GM19023 (cell line): ENCODE measurements around the gene PLEKHS1.
"Not testable (repeated sequence)": the region's sequence is repeated elsewhere in the genome, so short reads cannot be mapped to it uniquely, and the experiment has no call there.

Source experiments
- ATAC-seq: cut with Tn5 transposase; IDR thresholded peaks from one replicate; pipeline ENCODE4 v1.9.1; 2021; ENCODE audit warnings: mild to moderate bottlenecking, moderate library complexity; ENCODE audit not compliant: unreplicated experiment

Gene PLEKHS1

DNA sequence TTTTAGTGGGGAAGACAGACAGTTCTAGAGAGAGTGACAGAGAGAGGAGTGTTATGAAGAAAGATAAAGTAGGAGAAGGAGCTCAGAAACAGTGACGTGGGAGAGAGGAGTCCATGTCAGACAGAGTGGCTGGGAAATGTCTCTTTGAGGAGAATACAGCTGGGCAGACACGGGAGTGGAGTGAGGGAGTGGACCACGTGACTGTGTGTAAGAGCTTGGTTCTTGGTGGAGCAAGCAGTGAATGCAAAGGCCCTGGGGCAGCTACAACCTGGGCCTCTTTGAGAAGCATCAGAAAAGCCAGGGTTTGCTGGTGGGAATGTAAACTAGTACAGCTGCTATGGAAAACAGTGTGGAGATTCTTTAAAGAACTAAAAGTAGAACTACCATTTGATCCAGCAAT, 11.9 kb upstream of the PLEKHS1 start:
- no peak for ATAC-seq

DNA sequence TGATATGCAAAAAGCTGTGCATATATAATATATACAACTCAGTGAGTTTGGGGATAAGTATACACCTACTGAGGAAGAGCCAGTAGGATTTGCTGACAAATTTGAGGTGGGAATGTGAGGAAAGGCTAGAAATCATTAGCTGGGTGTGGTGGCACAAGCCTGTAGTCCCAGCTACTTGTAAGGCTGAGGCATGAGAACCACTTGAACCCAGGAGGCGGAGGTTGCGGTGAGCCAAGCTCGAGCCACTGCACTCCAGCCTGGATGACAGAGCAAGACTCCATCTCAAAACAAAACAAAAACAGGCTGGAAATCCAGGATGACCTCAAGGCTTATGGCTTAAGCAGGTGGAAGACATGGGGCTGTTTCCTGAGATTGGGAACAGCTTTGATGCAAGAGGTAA, 10.6 kb upstream of the PLEKHS1 start:
- ATAC-seq, result no peak

DNA sequence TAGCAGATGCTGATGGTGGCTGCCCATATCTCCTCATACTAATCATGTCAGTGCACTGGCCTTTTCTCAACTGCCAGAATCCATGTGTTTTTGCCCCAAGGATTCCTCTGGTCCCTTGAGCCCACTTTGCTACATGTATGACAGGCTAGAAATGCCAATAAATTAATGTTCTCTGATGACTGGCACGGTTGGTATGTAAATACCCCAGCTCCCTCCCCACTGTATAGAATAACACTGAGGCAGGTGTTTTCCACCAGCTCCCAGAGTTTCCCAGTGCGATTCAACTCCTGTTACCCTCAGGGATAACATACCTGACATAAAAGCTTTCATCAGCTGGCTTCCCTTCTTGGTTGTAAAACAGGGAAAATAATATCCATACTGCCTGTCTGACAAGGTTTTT, 9.0 kb upstream of the PLEKHS1 start:
- no peak for ATAC-seq

DNA sequence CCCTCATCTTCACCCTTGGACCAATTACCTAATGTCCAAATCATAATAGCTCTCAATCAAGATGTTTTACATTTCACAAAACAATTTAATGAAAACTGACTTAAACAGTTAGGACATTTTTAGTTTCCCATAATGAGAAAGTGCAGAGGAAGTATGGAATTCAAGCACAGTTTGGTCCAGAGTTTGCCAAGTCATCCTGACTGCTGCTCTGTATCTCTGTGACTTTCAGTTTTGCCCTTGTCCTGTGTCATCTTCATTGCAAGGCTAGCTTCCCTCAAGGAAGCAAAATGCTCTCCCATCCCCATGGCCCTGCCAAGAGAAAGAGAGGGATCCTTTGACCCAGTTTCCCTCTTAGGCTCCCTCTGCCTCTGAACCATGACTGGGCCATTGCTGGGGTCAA, 7.9 kb upstream of the PLEKHS1 start:
- no peak for ATAC-seq

DNA sequence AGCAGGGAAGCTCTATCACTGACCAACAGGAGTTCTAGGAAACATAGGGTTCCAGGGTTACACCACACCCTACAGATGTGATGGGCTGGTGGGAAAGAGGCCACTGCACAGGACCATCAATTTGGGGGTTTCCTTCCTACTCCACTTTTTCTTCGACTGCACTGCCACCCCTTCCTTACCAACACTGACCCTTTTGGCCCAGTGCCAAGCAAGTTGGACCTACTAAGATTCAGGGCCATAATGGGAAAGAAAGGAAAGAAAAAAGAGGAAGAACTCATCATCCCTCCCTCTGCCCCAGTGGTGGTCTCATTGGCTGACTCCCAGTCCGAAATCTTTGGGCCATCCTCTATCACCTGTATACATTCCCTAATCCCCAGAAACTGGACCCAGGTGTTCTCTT, 6.1 kb upstream of the PLEKHS1 start:
- ATAC-seq, result no peak

DNA sequence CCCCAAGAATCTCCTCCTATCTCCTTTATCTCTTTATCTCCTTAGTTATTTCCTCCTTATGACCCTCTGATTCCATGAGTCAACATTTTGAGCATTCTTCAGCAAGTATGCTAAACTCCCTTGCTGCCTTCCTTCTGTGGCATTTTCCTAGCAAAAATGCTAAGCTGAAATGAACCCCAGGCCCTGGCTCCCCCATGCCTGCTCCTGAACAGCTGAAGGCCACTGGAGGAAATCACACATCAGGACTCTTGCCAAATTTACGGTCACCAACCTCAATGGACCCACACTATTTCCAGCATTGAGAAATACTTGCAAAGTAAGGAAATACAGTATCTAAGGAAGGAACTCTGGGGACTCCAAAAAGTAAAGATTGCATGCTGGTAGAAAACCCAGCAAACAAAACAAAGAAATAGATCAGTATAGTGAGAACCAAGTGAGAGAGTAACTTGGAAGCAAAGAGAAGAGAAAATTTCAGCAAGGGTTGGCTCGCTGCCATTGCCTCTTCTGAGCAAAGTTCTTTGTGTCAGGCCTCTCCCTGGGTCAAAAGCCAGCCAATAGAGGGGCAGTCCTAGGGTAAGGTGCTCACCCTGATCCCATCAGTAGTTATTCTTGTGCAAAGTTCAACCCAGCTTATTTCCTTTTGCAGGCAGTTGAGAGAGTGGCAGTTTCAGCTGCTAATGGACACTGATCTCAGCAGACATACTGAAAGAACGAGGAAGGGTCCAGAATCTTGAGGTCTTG, 5.1 kb upstream of the PLEKHS1 start:
- ATAC-seq, result no peak

DNA sequence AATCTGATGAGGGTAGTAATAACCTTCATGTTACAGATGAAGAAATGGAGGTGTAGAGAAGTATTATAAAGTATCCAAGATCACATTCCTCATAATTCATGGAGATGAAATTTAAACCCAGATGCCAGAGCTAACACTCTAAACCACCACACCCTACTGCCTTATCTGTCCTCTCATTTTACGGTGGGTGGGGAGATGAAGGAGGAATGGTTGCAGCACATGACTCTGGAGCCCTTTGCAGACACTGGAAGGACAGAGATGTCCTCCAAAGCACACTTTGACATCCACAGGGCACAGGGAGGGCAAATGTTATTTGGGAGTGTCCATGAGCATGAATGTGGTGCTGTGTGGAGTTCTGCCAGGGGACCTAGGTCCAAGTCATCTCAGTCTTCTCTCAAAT, 1.1 kb downstream of the PLEKHS1 start:
- no peak for ATAC-seq

DNA sequence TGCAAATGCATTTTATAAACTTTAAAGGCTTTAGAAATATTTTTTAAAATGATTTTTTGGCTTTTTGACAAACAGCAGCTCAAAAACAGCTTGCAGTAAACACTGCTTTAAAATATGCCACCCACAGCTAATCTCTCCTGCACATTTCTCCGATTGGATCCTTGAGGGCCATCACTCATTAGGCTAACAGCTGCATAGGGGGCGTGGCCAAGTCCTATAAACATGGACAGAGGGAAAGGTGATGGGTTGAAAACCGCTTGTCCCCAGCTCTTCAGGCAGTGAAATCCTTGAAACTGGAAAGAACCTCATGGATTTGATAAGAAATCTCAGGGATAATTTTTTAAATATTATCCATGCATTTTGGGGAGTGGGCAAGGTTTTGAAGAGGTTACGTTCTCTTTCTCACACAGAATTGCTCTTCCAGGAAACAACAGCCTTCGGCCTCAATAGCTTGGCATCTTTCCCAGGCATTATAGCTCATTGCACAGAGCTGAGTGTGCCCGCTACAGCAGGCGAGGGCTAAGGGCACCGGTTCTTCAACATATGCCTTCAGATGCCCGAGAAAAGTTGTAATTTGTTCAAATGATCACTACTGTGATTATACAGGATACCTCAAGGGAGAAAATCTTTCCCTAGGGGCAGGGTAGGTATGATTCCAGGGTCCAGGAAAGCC, 1.7 kb downstream of the PLEKHS1 start:
- ATAC-seq, result no peak

DNA sequence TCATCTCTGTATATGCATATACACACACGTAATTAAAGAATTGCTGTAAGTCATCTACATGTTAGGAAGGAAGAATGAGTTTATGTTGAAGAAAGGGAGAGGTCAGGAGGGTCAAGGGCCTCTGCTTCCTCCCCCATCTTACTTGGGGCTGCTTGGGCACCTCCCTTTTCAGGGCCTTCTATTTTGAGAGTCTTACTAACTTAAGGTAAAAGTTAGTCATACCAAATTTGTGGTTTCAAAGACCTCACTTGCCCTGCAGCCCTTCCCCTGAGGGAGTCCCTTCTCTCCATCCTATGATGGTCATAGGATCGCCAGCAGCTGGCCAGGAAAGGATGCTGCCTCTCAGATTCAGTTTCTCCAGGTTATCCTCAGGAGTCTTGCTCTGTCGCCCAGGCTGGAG, 2.6 kb downstream of the PLEKHS1 start:
- ATAC-seq, result no peak

DNA sequence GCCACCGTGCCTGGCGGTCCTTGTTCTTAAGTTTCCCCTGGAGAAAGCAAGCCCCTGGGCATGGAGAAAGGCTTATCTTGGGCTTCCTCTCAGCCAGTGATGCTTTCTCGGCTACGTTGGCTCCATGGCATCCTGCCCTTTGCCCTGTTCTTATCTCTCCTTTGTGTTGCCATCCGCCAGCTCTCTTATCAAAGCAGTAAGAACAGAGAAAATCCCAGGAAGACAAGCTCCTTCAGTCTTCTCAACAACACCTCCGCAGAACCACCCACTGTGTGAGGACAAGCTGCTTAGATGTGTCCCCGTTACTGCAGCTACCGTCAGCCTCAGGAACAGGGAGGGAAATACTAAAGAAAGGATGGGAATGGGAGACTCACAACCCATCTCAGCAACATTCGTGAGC, 3.3 kb downstream of the PLEKHS1 start:
- ATAC-seq, result no peak

DNA sequence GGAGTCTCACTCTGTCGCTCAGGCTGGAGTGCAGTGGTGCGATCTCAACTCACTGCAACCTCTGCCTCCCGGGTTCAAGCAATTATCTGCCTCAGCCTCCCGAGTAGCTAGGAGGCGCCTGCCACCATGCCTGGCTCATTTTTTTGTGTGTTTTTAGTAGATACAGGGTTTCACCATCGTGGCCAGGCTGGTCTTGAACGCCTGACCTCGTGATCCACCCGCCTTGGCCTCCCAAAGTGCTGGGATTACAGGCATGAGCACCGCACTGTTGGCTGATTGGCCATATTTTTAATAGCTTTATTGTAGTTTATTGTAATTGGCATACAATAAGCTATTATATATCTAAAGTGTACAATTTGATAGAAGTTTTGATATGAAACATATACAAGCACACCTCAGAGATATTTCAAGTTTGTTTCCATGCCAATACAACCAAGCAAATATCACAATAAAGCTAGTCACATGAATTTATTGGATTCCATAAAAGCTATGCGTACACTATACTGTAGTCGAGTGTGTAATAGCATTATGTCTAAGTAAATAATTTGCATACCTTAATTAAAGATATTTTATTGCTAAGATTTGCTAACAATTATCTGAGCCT, 5.6 kb downstream of the PLEKHS1 start:
- ATAC-seq, result no peak

DNA sequence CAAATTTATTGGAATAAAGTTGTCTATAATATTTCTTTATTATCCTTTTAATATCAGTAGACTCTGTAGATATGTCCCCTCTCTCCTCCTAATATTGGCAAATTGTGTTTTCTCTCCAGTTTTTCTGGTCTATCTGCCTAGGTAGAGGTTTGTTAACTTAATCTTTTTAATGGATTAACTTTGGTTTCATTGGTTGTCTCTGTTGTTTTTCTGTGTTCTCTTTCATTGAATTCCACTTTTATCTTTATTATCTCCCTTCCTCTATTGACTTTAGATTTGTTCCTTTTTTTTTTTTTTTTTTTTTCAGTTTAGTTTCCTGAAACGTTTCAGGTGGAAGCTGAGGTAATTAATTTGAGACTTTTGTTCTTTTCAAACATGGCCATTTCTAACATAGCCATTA, 10.6 kb downstream of the PLEKHS1 start:
- no peak for ATAC-seq

DNA sequence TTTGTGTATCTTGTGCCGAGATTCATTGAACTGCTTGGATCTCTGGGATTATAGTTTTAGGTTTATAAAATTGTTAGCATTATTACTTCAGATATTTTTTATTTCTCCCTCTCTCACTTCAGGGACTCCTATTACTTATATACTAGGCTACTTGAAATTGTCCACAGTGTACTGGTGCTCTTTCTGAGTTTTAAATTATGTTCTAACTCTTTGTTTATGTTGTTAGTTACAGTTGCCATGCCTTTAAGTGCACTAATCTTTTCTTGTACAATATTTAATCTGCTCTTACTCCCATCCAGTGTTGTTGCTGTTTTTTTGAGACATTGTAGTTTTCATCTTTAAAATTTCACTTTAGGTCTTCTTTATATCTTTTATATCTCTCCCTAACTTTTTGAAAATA, 13.1 kb downstream of the PLEKHS1 start:
- no peak for ATAC-seq

DNA sequence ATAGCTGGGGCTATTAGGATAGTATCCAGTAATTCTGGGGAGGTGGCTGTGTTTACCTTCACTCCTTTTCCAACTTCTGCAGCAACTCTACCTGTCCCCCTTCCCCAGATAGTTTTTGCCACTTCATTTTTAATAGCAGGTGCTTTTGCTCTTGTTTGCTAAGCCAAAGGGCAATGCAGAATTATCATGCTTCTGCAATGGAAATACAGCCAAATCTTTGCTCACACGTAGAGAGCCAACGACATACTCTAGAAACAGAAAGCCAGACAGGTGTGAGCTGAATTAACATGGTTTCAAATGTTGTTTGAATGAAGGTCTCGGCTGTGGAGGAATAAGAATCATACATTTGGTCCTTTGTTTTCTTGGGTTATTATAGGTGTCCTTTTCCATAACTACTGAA, 14.4 kb downstream of the PLEKHS1 start:
- ATAC-seq, result no peak

DNA sequence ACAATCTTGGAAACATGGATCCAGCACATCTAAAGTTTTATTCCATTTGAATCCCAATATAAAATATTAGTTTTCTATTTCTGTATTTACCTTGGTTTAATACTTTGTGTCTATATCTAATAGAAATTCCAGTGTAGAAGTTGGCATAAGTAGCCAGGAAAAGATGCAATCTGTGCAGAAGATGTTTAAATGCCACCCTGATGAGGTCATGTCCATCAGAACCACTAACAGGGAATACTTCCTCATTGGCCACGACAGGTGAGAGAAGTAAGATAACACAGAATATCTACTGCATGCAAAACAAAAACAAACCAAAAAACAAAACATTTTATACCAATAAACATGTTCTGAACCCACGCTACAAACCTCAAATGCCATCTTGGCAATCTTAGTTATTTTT, 15.7 kb downstream of the PLEKHS1 start:
- no peak for ATAC-seq

DNA sequence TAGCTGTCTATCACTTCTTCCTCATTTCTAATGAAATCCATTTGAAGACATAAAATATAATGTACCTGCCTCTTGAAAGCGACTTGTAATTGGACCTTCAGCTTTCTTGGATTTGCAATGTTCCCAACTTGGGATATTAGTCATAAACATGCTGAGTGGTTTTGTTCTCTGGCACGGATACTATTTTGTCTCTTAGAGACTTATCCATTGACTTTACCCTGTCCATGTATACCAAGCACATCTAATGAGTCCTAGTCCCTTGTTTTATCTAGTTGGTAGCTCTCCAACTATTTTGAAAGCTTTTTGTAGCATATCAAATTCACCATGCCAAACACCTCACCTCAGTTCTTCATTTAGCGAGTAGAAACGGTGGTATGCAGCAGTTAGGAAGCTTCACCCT, 18.9 kb downstream of the PLEKHS1 start:
- ATAC-seq, result no peak

DNA sequence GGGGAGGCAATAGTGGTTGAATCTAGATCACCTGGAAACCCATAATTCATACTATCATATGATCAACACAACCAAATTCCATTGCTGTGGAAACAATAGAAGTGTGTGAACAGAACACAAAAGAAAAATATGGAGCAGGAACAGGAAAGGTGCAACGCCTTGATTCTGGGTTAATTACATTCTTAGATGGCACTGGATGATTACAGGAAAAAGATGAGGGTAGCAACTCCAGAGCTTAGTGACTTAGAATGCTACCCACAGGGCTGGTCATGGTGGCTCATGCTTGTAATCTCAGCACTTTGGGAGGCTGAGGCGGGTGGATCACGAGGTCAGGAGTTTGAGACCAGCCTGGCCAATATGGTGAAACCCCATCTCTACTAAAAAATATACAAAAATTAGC, 19.6 kb downstream of the PLEKHS1 start:
- not testable (repeated sequence) for ATAC-seq

DNA sequence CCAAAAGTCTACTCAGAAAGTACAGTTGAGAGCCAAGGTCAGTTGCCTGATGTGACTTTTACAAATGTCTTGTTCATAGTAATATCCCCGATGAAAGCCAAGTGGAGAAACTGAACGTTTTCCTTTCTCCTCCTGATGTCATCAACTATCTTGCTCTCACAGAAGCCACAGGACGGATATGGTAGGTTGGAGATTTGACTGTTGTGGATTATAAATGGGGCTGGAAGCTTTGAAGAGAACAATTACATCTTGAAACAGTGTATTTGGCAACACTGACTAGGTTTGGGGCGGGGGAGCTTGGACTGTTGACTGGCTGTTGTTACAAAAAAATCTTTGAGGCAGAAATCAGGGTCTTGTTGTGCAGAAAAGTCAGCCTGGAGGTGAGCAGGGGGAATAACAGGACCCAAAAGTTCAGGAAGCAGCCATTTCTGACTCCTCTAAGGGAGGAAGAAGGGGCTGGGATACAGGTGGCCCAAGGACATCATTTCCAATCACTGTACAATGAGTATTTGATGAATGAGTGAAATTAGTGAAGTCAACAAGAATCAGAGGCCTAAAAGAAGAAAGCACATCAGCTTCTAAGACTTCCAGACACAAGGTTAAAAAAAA, 24.3 kb downstream of the PLEKHS1 start:
- no peak for ATAC-seq

DNA sequence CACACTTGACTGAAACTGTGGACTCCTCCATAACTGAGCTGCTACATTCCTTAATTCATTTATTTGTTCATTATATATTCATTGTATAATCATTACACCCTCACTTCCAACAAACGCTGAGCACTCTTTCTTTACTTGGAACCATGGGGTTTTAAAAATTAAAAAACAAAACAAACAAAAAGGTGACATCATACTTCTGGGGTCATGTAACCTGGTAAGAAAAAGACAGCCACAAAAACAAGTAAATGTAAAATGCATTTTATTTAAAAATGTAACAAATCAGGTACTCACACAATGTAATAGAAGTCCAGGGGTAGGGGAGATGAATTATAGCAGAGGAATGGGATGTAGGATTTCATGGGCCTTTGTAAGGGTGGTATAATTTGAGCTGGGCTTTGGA, 25.1 kb downstream of the PLEKHS1 start:
- ATAC-seq, result no peak

DNA sequence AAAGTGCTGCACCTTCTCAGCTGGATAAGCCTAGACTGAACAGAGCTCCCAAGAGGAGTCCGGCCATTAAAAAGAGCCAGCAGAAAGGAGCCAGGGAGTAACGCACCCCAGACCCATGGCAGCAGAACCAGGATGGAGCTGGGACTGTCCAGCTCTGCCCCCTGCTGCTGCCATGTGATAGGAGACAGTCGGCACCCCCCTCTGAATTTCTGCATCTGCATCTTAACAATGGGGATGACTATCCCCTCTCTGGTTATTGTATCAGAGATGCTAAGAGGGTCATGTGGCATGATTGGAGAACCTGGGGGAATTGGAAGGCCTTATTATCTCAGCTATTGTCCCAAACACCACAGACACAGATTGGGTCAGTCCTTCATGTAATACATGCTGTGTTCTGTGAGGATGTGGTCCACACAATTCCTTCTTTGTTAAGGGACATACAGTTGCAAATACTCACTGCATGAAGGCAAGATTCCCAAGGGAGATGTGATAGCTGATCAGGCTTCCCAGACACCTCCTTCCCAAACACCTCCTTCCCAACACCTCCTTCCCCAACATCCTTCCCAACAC, 29.3 kb downstream of the PLEKHS1 start:
- ATAC-seq, result no peak

DNA sequence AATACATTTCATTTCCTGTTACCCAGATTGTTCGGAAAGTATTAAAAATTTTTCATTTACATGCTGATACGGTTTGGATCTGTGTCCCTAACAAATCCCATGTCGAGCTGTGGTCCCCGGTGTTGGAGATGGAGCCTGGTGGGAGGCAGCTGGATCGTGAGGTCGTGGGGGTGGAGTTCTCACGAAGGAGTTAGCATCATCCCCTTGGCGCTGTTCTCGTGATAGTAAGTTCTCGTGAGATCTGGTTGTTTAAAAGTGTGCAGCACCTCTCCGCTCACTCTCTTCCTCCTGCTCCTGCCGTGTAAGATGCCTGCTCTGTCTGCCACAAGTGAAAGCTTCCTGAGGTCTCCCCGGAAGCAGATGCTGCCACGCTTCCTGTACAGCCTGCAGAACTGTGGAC, 30.9 kb downstream of the PLEKHS1 start:
- no peak for ATAC-seq
